GM19238 (cell line): ENCODE measurements around the gene MRGPRX2.

Experiments used
- DNase-seq: peaks from one replicate; pipeline ENCODE4 v3.0.0; 2011; ENCODE audit warnings: low spot score; ENCODE audit not compliant: insufficient read length

The MRGPRX2 gene

DNA sequence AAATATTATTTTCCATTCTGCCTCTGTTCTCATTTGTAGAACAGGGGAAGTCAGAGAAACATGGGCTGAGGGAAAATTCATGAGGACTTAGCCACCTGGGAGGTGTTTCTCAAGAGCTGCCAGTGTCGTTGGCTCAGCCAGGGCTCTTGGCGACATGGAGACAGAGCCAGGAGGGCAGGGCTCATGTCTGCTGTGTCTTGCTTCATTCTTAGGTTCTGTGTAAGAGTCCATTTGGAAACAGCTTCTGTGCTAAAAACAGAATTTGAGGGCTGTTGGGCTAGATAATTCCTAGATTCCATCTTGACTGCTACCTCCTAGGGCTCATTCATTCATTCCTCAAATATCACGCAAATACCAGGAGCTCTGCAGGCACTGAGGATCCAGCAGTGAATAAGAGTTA lies 15.1 kb upstream of the MRGPRX2 start:
- no peak for DNase-seq

GRCh38 chr11:19073454-19074415 lies 13.2 kb upstream of the MRGPRX2 start:
- no peak for DNase-seq

GRCh38 chr11:19072464-19072863 lies 11.9 kb upstream of the MRGPRX2 start:
- DNase-seq: no peak

GRCh38 chr11:19071255-19071654 lies 10.7 kb upstream of the MRGPRX2 start:
- DNase-seq: peak; percentile 30

GRCh38 chr11:19059833-19060232 lies 684 bp downstream of the MRGPRX2 start:
- no peak for DNase-seq

GRCh38 chr11:19055905-19056304 lies 4.6 kb downstream of the MRGPRX2 start:
- DNase-seq: no peak

- DNase-seq: no peak
Observed at GRCh38 chr11:19055016-19055415, 5.5 kb downstream of the MRGPRX2 start.

DNA sequence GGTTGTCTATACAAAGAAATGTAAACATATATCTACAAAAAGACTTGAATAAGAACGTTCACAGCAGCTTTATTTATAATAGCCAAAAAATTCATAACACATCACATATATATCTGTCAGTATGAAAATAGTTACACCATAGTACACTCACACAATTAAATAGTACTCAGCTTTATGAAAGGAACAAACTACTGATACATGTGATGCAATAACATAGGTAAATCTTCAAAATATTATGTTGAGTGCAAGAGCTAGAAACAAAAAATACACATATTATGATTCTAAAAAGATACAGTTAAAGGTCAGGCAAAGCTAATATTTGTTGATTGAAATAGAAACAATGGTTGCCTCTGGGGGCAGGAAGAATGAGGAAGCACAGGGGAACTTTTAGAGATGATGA lies 6.6 kb downstream of the MRGPRX2 start:
- no peak for DNase-seq

DNA sequence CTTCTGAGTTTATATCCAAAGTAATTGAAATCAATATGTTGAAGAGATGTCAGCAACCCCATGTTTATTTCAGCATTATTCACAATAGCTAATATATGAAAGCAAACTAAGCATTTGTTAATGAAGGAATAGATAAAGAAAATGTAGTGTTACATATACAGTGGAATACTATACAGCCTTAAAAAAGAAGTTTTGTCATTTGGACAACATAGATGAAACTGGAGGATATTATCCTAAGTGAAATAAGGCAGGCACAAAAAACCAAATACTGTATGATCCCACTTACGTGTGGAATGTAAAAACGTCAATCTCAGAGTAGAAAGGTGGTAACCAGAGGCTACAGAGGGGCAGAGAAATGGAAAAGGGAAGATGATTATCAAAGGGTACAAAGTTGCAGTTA lies 10.2 kb downstream of the MRGPRX2 start:
- no peak for DNase-seq

GRCh38 chr11:19049351-19049750 lies 11.2 kb downstream of the MRGPRX2 start:
- DNase-seq: no peak

- DNase-seq: no peak
Observed at GRCh38 chr11:19040051-19040450, 20.5 kb downstream of the MRGPRX2 start.

DNA sequence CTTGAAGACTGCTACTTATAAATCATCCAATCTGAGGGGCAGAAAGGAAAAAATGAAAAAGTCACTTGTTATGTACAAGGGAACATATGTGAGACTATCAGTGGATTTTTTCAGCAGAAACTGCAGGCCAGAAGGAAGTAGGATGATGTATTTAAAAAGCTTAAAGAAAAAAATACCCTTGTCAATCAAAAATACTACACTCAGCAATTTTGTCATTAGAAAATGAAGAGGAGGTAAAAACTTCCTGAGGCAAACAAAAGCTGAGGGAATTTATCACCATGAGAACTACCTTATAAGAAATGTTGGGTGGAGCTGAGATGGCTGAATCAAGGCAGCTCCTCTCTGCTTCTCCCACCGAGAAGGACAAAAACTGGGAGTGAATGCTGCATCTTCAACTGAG lies 21.1 kb downstream of the MRGPRX2 start:
- DNase-seq: no peak

DNA sequence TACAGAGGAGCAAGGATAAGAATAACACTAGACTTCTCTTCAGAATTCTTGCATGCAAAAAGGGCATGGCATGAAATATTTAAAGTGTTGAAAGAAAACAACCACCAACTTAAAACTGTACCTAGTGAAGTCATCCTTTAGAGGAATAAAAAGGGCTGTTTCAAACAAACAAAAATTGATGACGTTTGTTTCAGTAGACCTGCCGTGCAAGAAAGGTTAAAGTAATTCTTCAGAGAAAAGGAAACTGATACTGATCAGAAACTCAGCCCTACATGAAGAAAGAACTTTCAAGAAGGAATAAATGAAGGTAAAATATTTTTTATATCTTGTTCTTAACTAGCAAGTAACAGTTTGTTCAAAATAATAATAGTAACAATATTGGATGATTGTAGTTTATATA lies 27.5 kb downstream of the MRGPRX2 start:
- no peak for DNase-seq

DNA sequence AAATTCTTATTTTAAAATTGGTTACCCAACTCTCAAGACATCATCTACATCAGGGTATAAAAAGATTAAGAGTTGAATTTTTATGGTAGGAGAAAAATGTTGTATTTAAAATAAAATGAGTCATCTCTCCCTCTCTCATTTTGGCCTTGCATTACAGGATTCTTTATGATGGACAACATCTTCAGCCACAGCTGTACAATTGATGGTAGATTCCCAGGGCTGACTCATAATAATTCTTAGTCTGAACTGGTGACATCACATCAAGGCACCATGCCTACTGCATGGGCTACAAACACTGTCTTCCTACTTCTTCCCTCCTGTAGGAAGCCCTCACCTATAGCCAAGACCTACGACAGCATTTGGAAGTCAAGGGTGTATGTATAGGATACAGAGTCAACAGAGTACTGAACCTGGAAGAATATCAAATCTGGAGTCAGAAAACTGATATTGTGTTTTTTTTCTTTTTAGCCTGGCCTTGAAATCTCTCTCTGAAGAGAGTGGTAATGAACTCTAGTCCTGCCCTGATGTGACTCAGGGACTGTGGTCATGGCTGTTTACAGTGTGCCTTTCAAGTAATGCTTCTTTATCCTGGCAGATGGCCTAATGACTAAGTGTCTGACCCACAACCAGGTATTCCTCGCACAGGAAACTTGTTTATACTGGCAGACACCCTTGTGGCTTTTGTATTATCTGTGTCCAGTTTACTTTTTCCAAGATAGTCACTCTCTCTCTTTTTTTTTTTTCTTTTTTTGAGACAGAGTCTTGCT lies 32.5 kb downstream of the MRGPRX2 start:
- no peak for DNase-seq

DNA sequence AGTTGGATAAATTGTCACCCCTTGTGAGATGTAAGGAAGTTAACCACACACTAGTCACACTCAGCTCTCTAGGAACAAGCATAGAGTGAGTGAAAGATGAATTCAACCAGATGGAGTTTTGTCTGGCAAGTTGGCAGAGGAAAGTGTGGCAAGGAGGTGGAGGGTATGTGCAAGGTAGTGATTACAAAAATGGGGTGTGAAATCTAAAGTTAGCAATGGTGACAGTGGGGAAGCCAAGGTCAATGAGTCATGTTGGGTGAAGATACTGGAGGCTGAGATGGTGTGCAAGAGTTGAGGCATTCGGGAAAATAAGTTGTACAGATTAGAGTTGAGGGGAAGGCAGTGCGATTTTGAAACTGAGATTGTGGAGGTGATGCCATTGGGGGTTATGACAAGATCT lies 33.7 kb downstream of the MRGPRX2 start:
- no peak for DNase-seq

DNA sequence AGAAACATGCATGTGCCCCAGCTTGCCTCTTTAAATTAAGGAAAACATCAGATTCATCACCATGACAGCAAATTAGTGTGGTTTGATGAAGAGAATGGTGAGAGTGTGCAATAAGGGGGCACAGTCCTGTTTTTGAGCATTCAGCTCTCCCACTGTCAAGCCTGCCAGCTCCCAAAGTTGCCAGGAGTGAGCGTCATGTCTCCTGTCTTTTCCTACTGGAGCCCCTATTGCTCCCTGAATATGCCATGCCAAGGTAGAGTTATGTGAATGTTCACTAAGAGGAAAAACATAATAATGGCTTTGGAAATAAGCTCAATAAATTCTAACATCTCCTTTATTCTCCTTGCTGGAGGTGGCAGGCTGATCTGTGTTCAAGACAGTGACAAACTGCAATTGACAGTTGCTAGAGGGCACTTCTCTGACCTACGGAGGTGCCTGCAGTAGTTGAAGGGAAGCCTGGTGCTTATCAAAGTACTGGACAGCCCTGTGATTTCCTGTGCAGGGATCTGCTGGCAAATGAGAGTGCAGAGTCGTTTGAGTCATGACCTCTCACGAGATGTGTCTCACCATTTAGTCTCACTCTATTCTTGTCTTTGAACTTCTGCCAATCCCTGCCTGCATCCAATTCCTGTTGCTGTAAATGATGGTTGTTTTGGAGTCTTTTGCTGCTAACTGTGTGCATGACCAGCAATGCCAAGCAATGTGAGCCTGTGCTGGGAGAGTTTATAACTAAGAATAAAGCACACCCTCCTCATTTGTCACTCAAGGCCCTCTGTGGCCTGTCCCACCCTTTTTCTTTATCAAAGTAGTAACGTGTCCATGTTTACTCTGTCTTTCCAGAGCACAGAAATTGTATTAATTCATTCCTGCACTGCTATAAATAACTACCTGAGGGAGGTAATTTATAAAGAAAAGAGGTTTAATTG lies 34.8 kb downstream of the MRGPRX2 start:
- DNase-seq: no peak

DNA sequence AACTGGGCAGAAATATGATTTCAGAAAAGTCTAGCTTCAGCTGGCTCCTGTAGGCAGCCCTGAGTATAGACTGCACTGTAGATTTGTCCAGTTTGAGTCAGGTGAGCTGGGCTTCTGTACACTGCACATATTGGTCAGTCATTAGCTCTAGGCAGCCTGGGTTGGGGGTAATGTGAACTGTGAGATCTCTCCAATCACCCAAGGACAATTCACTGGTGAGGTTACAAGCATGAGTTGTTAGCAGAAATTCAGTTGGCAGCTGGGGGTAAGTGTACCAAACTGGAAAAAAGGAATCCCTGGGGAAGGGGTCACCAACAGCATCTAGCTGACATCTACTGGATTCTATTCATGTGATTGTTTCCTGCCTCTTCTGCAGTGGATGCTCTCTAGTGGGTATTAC lies 39.7 kb downstream of the MRGPRX2 start:
- DNase-seq: no peak

DNA sequence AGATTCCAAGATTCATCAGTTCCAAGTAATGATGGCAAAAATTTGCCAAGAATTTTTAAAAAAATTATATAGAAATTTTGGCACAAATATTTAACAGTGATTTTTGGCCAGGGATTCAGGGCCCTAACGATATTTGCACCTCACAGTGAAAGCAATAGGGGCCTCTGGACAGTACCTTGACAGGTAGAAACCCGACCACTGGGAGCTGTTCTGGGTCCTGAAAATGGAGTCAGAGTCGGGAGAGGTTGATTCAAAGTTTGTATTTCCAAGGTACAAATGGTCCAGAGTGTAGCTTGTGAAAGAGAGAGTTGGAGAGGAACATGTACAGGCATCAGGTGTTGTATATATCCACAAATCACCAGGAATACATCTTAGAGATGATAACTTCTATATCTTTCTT lies 41.6 kb downstream of the MRGPRX2 start:
- DNase-seq: no peak

DNA sequence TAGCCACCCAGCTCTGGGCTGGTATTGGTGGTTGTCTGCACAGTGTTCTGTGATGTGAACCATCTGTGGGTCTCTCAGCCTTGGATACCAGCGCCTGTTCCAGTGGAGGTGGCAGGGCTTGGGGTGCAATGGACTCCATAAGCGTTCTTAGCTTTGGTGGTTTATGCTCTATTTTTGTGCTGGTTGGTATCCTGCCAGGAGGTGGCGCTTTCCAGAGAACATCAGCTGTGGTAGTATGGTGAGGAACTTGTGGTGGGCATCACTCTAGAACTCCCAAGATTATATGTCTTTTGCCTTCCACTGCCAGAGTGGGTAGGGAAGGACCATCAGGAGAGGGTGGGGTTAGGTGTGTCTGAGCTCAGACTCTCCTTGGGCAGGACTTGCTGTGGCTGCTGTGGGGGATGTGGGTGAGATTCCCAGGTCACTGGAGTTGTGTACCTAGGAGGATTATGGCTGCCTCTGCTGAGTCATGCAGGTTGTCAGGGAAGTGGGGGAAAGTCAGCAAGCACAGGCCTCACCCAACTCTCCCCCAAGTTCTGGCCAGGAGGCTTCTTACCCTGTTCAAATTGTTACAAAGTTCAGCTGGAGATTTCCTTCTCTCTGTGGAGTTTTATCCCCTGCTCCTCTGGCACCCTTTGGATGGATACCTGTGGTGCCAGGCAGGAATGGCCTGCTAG lies 47.2 kb downstream of the MRGPRX2 start:
- DNase-seq: no peak

DNA sequence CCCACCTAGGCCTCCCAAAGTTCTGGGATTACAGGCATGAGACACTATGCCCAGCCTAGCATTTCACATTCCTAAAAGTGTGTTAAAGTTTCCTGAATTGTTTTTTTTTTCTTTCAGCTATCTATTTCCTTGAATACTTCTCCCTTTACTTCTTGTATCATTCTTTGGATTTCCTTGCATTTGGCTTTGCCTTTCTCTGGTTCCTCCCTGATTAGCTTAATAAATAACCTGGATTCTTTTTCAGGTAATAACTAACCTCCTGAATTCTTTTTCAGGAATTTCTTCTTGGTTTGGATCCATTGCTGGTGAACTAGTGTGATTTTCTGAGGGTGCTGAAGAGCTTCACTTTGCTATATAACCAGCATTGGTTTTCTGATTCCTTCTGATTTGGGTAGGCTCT lies 47.9 kb downstream of the MRGPRX2 start:
- DNase-seq: no peak
